C4-2B (cell line): ENCODE data around the gene EIF4EBP3.

ENCODE experiments used
- CTCF ChIP-seq: fragments of 450-650 bp; conservative IDR thresholded peaks from 2 replicates; pipeline ENCODE4 v1.5.1; 2017; ENCODE audit warnings: mild to moderate bottlenecking
- ZFX ChIP-seq: fragments of 450-650 bp; IDR thresholded peaks from 2 replicates; pipeline ENCODE4 v1.6.1; 2017

GRCh38 chr5:140502834-140503233 lies 44.6 kb upstream of the EIF4EBP3 start:
- TF ChIP-seq CTCF, result peak; percentile 1; the same call in 1 of the 2 replicates
- no peak for TF ChIP-seq ZFX
